H9 (cell line): ENCODE measurements around the gene NUP85. TPM values are rescaled to one million over a fixed set of nuclear protein-coding genes. Genes with fewer than 3 reads are reported as not detected.
"Not testable (repeated sequence)": the region's sequence is repeated elsewhere in the genome, so short reads cannot be mapped to it uniquely, and the experiment has no call there.

Experiments used
- DNase-seq: peaks from one replicate; pipeline ENCODE4 v3.0.0-alpha.2; 2017
- H2AFZ ChIP-seq: one replicate; pipeline ENCODE4 v1.6.1; 2013; ENCODE audit warnings: mild to moderate bottlenecking, low read length, control low read depth, moderate library complexity
- H2AK5ac ChIP-seq: 2 replicates; pipeline ENCODE4 v1.6.1; 2013; ENCODE audit warnings: low read length, control low read depth, mixed read lengths; ENCODE audit not compliant: insufficient read length
- H2BK120ac ChIP-seq: one replicate; pipeline ENCODE4 v1.6.1; 2013; ENCODE audit warnings: low read depth, mild to moderate bottlenecking, low read length, control low read depth, inconsistent platforms; ENCODE audit not compliant: poor library complexity, severe bottlenecking
- H2BK12ac ChIP-seq: 2 replicates; pipeline ENCODE4 v1.6.1; 2013; ENCODE audit warnings: low read length, control low read depth, mixed read lengths, low read depth; ENCODE audit not compliant: insufficient read length
- H2BK15ac ChIP-seq: 2 replicates; pipeline ENCODE4 v1.6.1; 2013; ENCODE audit warnings: low read depth, low read length, control low read depth
- H2BK20ac ChIP-seq: one replicate; pipeline ENCODE4 v1.6.1; 2013; ENCODE audit warnings: low read depth, mild to moderate bottlenecking, low read length, control low read depth, inconsistent platforms; ENCODE audit not compliant: poor library complexity, severe bottlenecking
- H2BK5ac ChIP-seq: 2 replicates; pipeline ENCODE4 v1.6.1; 2013; ENCODE audit warnings: low read length, control low read depth, mixed read lengths; ENCODE audit not compliant: insufficient read length
- H3K14ac ChIP-seq: 2 replicates; pipeline ENCODE4 v1.6.1; 2013; ENCODE audit warnings: low read length, control low read depth; ENCODE audit not compliant: insufficient read depth
- H3K18ac ChIP-seq: 2 replicates; pipeline ENCODE4 v1.6.1; 2013; ENCODE audit warnings: low read depth, mild to moderate bottlenecking, mixed read lengths, low read length, control low read depth; ENCODE audit not compliant: insufficient read length
- H3K23ac ChIP-seq: 2 replicates; pipeline ENCODE4 v1.6.1; 2013; ENCODE audit warnings: low read length, control low read depth, mixed read lengths, low read depth; ENCODE audit not compliant: insufficient read length
- H3K23me2 ChIP-seq: 2 replicates; pipeline ENCODE4 v1.6.1; 2013; ENCODE audit warnings: low read depth, mild to moderate bottlenecking, mixed read lengths, low read length, control low read depth; ENCODE audit not compliant: insufficient read length, poor library complexity, severe bottlenecking
- H3K27ac ChIP-seq: 2 replicates; pipeline ENCODE4 v1.5.1; 2013; ENCODE audit warnings: low read length, control low read depth, mixed read lengths, low read depth; ENCODE audit not compliant: insufficient read length
- H3K27me3 ChIP-seq: 2 replicates; pipeline ENCODE4 v1.6.1; 2013; ENCODE audit warnings: low read length, control low read depth, inconsistent platforms; ENCODE audit not compliant: insufficient read depth
- H3K4ac ChIP-seq: 2 replicates; pipeline ENCODE4 v1.6.1; 2013; ENCODE audit warnings: low read depth, mild to moderate bottlenecking, control low read depth, inconsistent platforms, low read length, moderate library complexity
- H3K4me1 ChIP-seq: 2 replicates; pipeline ENCODE4 v1.6.1; 2013; ENCODE audit warnings: low read length, control low read depth, inconsistent platforms; ENCODE audit not compliant: insufficient read depth
- H3K4me2 ChIP-seq: 2 replicates; pipeline ENCODE4 v1.6.1; 2013; ENCODE audit warnings: low read length, control low read depth, mixed read lengths; ENCODE audit not compliant: insufficient read length, insufficient read depth
- H3K56ac ChIP-seq: 2 replicates; pipeline ENCODE4 v1.6.1; 2013; ENCODE audit warnings: low read depth, mild to moderate bottlenecking, mixed read lengths, low read length, control low read depth; ENCODE audit not compliant: insufficient read length
- H3K79me1 ChIP-seq: 2 replicates; pipeline ENCODE4 v1.6.1; 2013; ENCODE audit warnings: low read depth, mild to moderate bottlenecking, moderate library complexity, low read length, control low read depth, inconsistent platforms; ENCODE audit not compliant: insufficient read depth, poor library complexity, severe bottlenecking
- H3K79me2 ChIP-seq: 2 replicates; pipeline ENCODE4 v1.6.1; 2013; ENCODE audit warnings: low read length, control low read depth, inconsistent platforms; ENCODE audit not compliant: insufficient read depth
- H3K9ac ChIP-seq: 2 replicates; pipeline ENCODE4 v1.6.1; 2013; ENCODE audit warnings: low read length, control low read depth, mixed read lengths; ENCODE audit not compliant: insufficient read length; ENCODE audit errors: extremely low read depth
- H3K9me3 ChIP-seq: one replicate; pipeline ENCODE4 v1.6.1; 2013; ENCODE audit warnings: low read depth, low read length, inconsistent platforms; ENCODE audit not compliant: control insufficient read depth
- H3T11ph ChIP-seq: one replicate; pipeline ENCODE4 v1.6.1; 2013; ENCODE audit warnings: mild to moderate bottlenecking, low read length, control low read depth, inconsistent platforms
- H4K20me1 ChIP-seq: one replicate; pipeline ENCODE4 v1.6.1; 2013; ENCODE audit not compliant: control insufficient read depth, insufficient read length, insufficient read depth
- H4K5ac ChIP-seq: 2 replicates; pipeline ENCODE4 v1.6.1; 2013; ENCODE audit warnings: low read depth, mild to moderate bottlenecking, mixed read lengths, low read length, control low read depth; ENCODE audit not compliant: insufficient read length
- H4K8ac ChIP-seq: replicated peaks from 2 replicates; pipeline ENCODE4 v1.6.1; 2013; ENCODE audit warnings: low read length, control low read depth, mixed read lengths, low read depth; ENCODE audit not compliant: insufficient read length
- H4K91ac ChIP-seq: 2 replicates; pipeline ENCODE4 v1.6.1; 2013; ENCODE audit warnings: low read depth, mild to moderate bottlenecking, moderate library complexity, mixed read lengths, low read length, control low read depth; ENCODE audit not compliant: insufficient read length
- H3K27ac Mint-ChIP-seq, 3 experiments: 2 replicates in 2 of 3; 3 replicates in 1 of 3; pipeline ENCODE4 v1.8.0; 2020 to 2021; ENCODE audit warnings: mixed read lengths in 3 of 3, mild to moderate bottlenecking in 1 of 3, moderate library complexity in 1 of 3
- H3K27me3 Mint-ChIP-seq: 2 replicates; pipeline ENCODE4 v1.8.0; 2021; ENCODE audit warnings: low read depth, mild to moderate bottlenecking, moderate library complexity, mixed read lengths
- H3K36me3 Mint-ChIP-seq, 3 experiments: 2 replicates in 2 of 3; 3 replicates in 1 of 3; pipeline ENCODE4 v1.8.0; 2020 to 2021; ENCODE audit warnings: low read depth in 3 of 3, mixed read lengths in 3 of 3; ENCODE audit not compliant: insufficient read depth in 1 of 3
- H3K4me1 Mint-ChIP-seq, 2 experiments: 2 replicates each; pipeline ENCODE4 v1.8.0; 2020; ENCODE audit warnings: mixed read lengths in 2 of 2
- H3K4me3 Mint-ChIP-seq, 2 experiments: 2 replicates in 1 of 2; 3 replicates in 1 of 2; pipeline ENCODE4 v1.8.0; 2020 to 2021; ENCODE audit warnings: mild to moderate bottlenecking in 2 of 2, mixed read lengths in 2 of 2, moderate library complexity in 1 of 2
- H3K9me3 Mint-ChIP-seq, 2 experiments: 2 replicates in 1 of 2; 3 replicates in 1 of 2; pipeline ENCODE4 v1.8.0; 2020; ENCODE audit warnings: mild to moderate bottlenecking in 2 of 2, mixed read lengths in 2 of 2, moderate library complexity in 1 of 2
- CTCF ChIP-seq: fragments of 200-600 bp; sonication (generic); conservative IDR thresholded peaks from 3 replicates; pipeline ENCODE4 v1.8.0; 2021; ENCODE audit warnings: antibody characterized with exemption, mild to moderate bottlenecking
- WGBS: extraction: QIAGEN DNeasy Blood & Tissue Kit; methylation state at CpG from one replicate; pipeline ENCODE4 v1.1.7; 2013; ENCODE audit warnings: missing lambda C conversion rate, low lambda C conversion rate, mixed read lengths; ENCODE audit not compliant: insufficient read length; ENCODE audit errors: extremely low coverage; 5-methylcytosine and 5-hydroxymethylcytosine counted together
- total RNA-seq: library from RNA; stranded (reverse); gene quantifications from 2 replicates; pipeline ENCODE4 v1.2.1, GENCODE V29; 2021

Gene NUP85
- total RNA-seq, 1 experiment from 2014 or later, result 145 TPM

GRCh38 chr17:75163074-75163473, 42.4 kb upstream of the NUP85 start:
- no peaks in the 10 kb centered on the region for H3K23me2 ChIP-seq
- no CpG with 5 or more reads among the region's 5 CpGs for WGBS

GRCh38 chr17:75164606-75165005, 40.9 kb upstream of the NUP85 start:
- H3K14ac ChIP-seq, H2AK5ac ChIP-seq, H3K23me2 ChIP-seq, H3K9ac ChIP-seq, H3K27ac ChIP-seq, H4K5ac ChIP-seq, H3K27me3 Mint-ChIP-seq, H3K9me3 ChIP-seq, H3K56ac ChIP-seq, H4K91ac ChIP-seq, H3K4me2 ChIP-seq, H3K4me1 ChIP-seq, H3K4me3 Mint-ChIP-seq, H2BK120ac ChIP-seq, H3K79me1 ChIP-seq, H4K8ac ChIP-seq, H3K23ac ChIP-seq, H3K9me3 Mint-ChIP-seq, H3K27ac Mint-ChIP-seq, H4K20me1 ChIP-seq, H3K4ac ChIP-seq, H3K18ac ChIP-seq, DNase-seq, H3K79me2 ChIP-seq, H3T11ph ChIP-seq, H3K4me1 Mint-ChIP-seq, H2BK20ac ChIP-seq, H3K27me3 ChIP-seq, H2BK5ac ChIP-seq, H2AFZ ChIP-seq, H2BK15ac ChIP-seq, H2BK12ac ChIP-seq: not testable (repeated sequence)
- WGBS, result no CpG with 5 or more reads among the region's 15 CpGs
- peaks cover 15 to 47% (median 37%) of the 10 kb centered on the region in 3 experiments; a peak in 6 of 7 replicates for H3K36me3 Mint-ChIP-seq

More at GRCh38 chr17:75163074-75163473, 42.4 kb upstream of the NUP85 start:
- H3K23ac ChIP-seq, result no peak overlapping the region
- no peak overlapping the region for H2AFZ ChIP-seq
- no peak overlapping the region for H3K27ac ChIP-seq
- H4K5ac ChIP-seq, result no peak overlapping the region
- no peak overlapping the region for H2AK5ac ChIP-seq
- no peaks in the 10 kb centered on the region for H3K27me3 ChIP-seq
- no peak overlapping the region for H3K18ac ChIP-seq
- no peaks in the 10 kb centered on the region for H3K9me3 ChIP-seq
- no peak overlapping the region for H4K91ac ChIP-seq
- Mint-ChIP-seq H3K36me3 (peaks cover 9 to 36% (median 30%) of the 10 kb centered on the region in 3 experiments; a peak in 6 of 7 replicates), H3K9me3 (no peaks in the 10 kb centered on the region), H3K4me1 (no peaks in the 10 kb centered on the region; a peak in 1 of 4 replicates), H3K27ac (no peak overlapping the region), H3K4me3 (no peak overlapping the region), H3K27me3 (no peaks in the 10 kb centered on the region)
- H3K9ac ChIP-seq, result no peak overlapping the region
- H3K79me1 ChIP-seq, result no peaks in the 10 kb centered on the region
- no peaks in the 10 kb centered on the region for H4K20me1 ChIP-seq
- no peak overlapping the region for H2BK15ac ChIP-seq
- no peak overlapping the region for H3K14ac ChIP-seq
- H2BK20ac ChIP-seq, result no peak overlapping the region
- no peaks in the 10 kb centered on the region for H3K4me1 ChIP-seq
- H3K79me2 ChIP-seq, result no peaks in the 10 kb centered on the region; the same call in 1 of the 2 replicates
- no peak overlapping the region for H2BK5ac ChIP-seq
- no peak overlapping the region for H4K8ac ChIP-seq
- no peak overlapping the region for H2BK12ac ChIP-seq
- no peak for TF ChIP-seq CTCF
- H3K56ac ChIP-seq, result no peak overlapping the region
- H3T11ph ChIP-seq, result no peak overlapping the region
- H3K4ac ChIP-seq, result no peak overlapping the region
- DNase-seq, result no peak
- H2BK120ac ChIP-seq, result no peak overlapping the region
- H3K4me2 ChIP-seq, result no peak overlapping the region
